GM18873 (cell line): ENCODE data around the gene KCNK13.
"Not testable (repeated sequence)": the region's sequence is repeated elsewhere in the genome, so short reads cannot be mapped to it uniquely, and the experiment has no call there.

Source experiments
- ATAC-seq: cut with Tn5 transposase; IDR thresholded peaks from one replicate; pipeline ENCODE4 v1.9.1; 2021; ENCODE audit warnings: mild to moderate bottlenecking, moderate library complexity, moderate number of reproducible peaks; ENCODE audit not compliant: unreplicated experiment, low FRiP score

Gene KCNK13

GRCh38 chr14:90060312-90060964, 1.4 kb upstream of the KCNK13 start:
- peak; percentile 42 for ATAC-seq

GRCh38 chr14:90060965-90061684, 669 bp upstream of the KCNK13 start:
- ATAC-seq: no peak

- no peak for ATAC-seq
These were observed 467 bp downstream of the KCNK13 start for GRCh38 chr14:90062127-90062794.

GRCh38 chr14:90062822-90063539, 1.2 kb downstream of the KCNK13 start:
- no peak for ATAC-seq

GRCh38 chr14:90072350-90072749, 10.6 kb downstream of the KCNK13 start:
- ATAC-seq: no peak

GRCh38 chr14:90079576-90079975, 17.8 kb downstream of the KCNK13 start:
- ATAC-seq: no peak

- ATAC-seq: no peak
These were observed 25.6 kb downstream of the KCNK13 start for GRCh38 chr14:90087433-90087832.

GRCh38 chr14:90088176-90088575, 26.4 kb downstream of the KCNK13 start:
- ATAC-seq: no peak

GRCh38 chr14:90089486-90089885, 27.7 kb downstream of the KCNK13 start:
- not testable (repeated sequence) for ATAC-seq

GRCh38 chr14:90091393-90091792, 29.6 kb downstream of the KCNK13 start:
- no peak for ATAC-seq

GRCh38 chr14:90093942-90094595, 32.3 kb downstream of the KCNK13 start:
- no peak for ATAC-seq

- ATAC-seq: no peak
These were observed 33.3 kb downstream of the KCNK13 start for GRCh38 chr14:90095096-90095495.

GRCh38 chr14:90096566-90096965, 34.8 kb downstream of the KCNK13 start:
- ATAC-seq: no peak

GRCh38 chr14:90103808-90104207, 42.0 kb downstream of the KCNK13 start:
- no peak for ATAC-seq

- ATAC-seq: no peak
These were observed 44.0 kb downstream of the KCNK13 start for GRCh38 chr14:90105756-90106155.

GRCh38 chr14:90107789-90108188, 46.0 kb downstream of the KCNK13 start:
- ATAC-seq: no peak

- no peak for ATAC-seq
These were observed 48.1 kb downstream of the KCNK13 start for GRCh38 chr14:90109858-90110257.

- no peak for ATAC-seq
These were observed 50.2 kb downstream of the KCNK13 start for GRCh38 chr14:90111895-90112534.

- no peak for ATAC-seq
These were observed 52.8 kb downstream of the KCNK13 start for GRCh38 chr14:90114554-90114953.

- no peak for ATAC-seq
These were observed 54.0 kb downstream of the KCNK13 start for GRCh38 chr14:90115780-90116179.
